Left lung (tissue), 10 donors: ENCODE data around the gene DGLUCY. TPM values are rescaled to one million over a fixed set of nuclear protein-coding genes. Genes with fewer than 3 reads are reported as not detected.

Experiments
- ATAC-seq: fragments of 200-7000 bp; cut with Tn5 transposase; one replicate; pipeline ENCODE4 v1.9.1; 2020; ENCODE audit warnings: moderate library complexity
- DNase-seq, 4 donors: peaks; one replicate each; pipeline ENCODE4 v3.0.0-alpha.2; 2013 to 2020
- H3K27ac ChIP-seq, 2 donors: fragments of 200-600 bp; sonication (generic) in 1 of 2; one replicate each; pipeline versions ENCODE4 v1.5.0 to v1.8.0; 2020 to 2021
- H3K27me3 ChIP-seq, 2 donors: fragments of 200-600 bp; sonication (generic) in 1 of 2; one replicate each; pipeline versions ENCODE4 v1.5.0 to v1.8.0; 2020 to 2021
- H3K36me3 ChIP-seq, 2 donors: fragments of 200-600 bp; sonication (generic) in 1 of 2; one replicate each; pipeline versions ENCODE4 v1.5.0 to v1.8.0; 2020 to 2021
- H3K4me1 ChIP-seq, 2 donors: fragments of 200-600 bp; one replicate each; pipeline ENCODE4 v1.8.0; 2021
- H3K4me3 ChIP-seq, 2 donors: fragments of 200-600 bp; sonication (generic) in 1 of 2; one replicate each; pipeline versions ENCODE4 v1.5.0 to v1.8.0; 2020 to 2021; ENCODE audit warnings: mild to moderate bottlenecking in 1 of 2
- H3K9me3 ChIP-seq, 2 donors: fragments of 200-600 bp; sonication (generic) in 1 of 2; one replicate each; pipeline versions ENCODE4 v1.5.0 to v1.8.0; 2020 to 2021
- intact Hi-C, 2 donors: fragments of 100-400 bp; cut with DNase I; formaldehyde crosslinking; loops; one replicate each; pipeline versions ENCODE4 v1.11.2 to v1.14.2; 2022
- polyA plus RNA-seq, 6 donors: library from polyadenylated mRNA; unstranded; fragments of 120-200 nt; gene quantifications; one replicate each; pipeline ENCODE4 v1.2.1, GENCODE V29; 2013; ENCODE audit not compliant: insufficient read length in 6 of 6
- total RNA-seq, 2 donors: library from RNA; stranded (reverse); fragmentation: NEBNext Ultra II Directional; extraction: Animal tissue kit (Norgen Biotek cat#: 25700); gene quantifications; one replicate each; pipeline ENCODE4 v1.2.1, GENCODE V29; 2021
- TF ChIP-seq, protein P1 (sequence below), 2 donors: fragments of 200-600 bp; sonication (generic) in 1 of 2; IDR thresholded peaks; one replicate each; pipeline versions ENCODE4 v1.5.0 to v1.8.0; 2021; ENCODE audit warnings: antibody characterized with exemption in 2 of 2
- donor health status: DM: no; HTN: yes; CAD: no.
- donor health status: DM: no; HTN: no; CAD: no.

Gene DGLUCY
- total and polyA plus RNA-seq, 8 donors: 56.7 to 77.0 (median 66.1) TPM

DNA sequence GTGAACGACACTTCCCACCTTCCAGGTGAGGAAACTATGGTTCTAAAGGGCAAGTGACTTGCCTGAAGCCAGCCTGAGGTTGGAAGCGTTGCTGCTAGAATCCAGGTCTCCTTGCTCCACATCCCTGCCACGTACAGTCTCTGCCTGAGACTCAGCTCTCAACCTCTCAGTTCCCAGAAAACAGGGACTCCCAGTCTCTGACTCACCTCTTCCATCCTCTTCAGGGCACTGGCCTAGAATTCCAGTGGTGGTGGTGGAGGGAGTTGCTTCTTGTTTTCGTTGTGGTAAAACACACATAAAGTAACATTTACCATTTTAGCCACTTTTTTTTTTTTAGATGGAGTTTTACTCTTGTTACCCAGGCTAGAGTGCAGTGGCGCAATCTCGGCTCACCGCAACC lies 123.3 kb downstream of the DGLUCY start:
- DNase-seq (no peak), ATAC-seq (peak; percentile 51)
- no peaks in the 10 kb centered on the region for H3K9me3 ChIP-seq
- intact Hi-C loops: no loop called here
- H3K4me1 ChIP-seq: peaks cover 1 to 17% of the 10 kb centered on the region in 2 donors
- peaks cover 0 to 15% of the 10 kb centered on the region in 2 donors for H3K36me3 ChIP-seq
- no peak overlapping the region for H3K27ac ChIP-seq
- H3K27me3 ChIP-seq: no peaks in the 10 kb centered on the region
- TF ChIP-seq, protein P1, sequence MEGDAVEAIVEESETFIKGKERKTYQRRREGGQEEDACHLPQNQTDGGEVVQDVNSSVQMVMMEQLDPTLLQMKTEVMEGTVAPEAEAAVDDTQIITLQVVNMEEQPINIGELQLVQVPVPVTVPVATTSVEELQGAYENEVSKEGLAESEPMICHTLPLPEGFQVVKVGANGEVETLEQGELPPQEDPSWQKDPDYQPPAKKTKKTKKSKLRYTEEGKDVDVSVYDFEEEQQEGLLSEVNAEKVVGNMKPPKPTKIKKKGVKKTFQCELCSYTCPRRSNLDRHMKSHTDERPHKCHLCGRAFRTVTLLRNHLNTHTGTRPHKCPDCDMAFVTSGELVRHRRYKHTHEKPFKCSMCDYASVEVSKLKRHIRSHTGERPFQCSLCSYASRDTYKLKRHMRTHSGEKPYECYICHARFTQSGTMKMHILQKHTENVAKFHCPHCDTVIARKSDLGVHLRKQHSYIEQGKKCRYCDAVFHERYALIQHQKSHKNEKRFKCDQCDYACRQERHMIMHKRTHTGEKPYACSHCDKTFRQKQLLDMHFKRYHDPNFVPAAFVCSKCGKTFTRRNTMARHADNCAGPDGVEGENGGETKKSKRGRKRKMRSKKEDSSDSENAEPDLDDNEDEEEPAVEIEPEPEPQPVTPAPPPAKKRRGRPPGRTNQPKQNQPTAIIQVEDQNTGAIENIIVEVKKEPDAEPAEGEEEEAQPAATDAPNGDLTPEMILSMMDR (IDR thresholded peaks at IDR 0.05): no peak
- H3K4me3 ChIP-seq: no peak overlapping the region

DNA sequence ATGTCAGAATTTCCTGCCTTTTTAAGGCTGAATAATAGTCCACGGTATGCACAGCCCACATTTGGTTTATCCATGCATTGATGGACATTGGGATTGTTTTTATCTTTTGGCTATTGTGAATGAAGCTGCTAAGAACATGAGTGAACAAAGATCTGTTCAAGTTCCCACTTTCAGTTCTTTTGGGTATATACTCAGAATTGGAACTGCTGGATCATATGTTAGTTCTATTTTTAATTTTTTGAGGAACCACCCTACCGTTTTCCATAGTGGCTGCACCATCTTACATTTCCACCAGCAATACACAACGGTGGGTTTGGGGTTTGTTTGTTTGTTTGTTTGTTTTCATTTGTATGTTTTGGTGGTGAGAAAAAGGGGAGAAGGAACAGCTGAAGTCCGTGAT lies 124.2 kb downstream of the DGLUCY start:
- Histone ChIP-seq H3K9me3 (no peaks in the 10 kb centered on the region), H3K4me1 (peaks cover under 1 to 17% of the 10 kb centered on the region in 2 donors), H3K27ac (no peak overlapping the region), H3K27me3 (no peaks in the 10 kb centered on the region), H3K36me3 (peaks cover 0 to 15% of the 10 kb centered on the region in 2 donors), H3K4me3 (no peak overlapping the region)
- DNase-seq: no peak
- ATAC-seq: no peak
- intact Hi-C loops: no loop called here
- TF ChIP-seq, protein P1 (IDR thresholded peaks at IDR 0.05): no peak

DNA sequence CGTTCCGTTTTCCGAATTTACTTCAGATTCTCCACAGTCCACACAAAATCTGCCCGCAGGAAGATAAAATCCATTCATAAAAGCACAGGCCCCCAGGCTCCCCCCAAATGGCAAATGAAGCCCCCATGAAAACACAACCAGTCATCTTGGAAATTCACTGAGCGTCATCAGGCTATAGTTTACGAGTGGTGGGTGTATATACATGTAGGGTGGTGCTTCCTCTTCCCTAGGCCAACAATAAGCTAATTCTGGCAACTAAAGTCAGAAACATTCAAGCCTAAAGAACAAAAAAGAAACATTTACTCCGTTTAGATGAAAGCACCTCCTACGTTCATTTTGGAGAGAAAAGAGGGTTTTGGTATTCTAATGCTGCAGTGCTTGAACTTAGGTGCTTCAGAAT lies 124.8 kb downstream of the DGLUCY start:
- Histone ChIP-seq H3K4me3 (no peak overlapping the region), H3K36me3 (peaks cover 0 to 13% of the 10 kb centered on the region in 2 donors), H3K9me3 (no peaks in the 10 kb centered on the region), H3K4me1 (peaks cover 6 to 22% of the 10 kb centered on the region in 2 donors), H3K27ac (no peak overlapping the region), H3K27me3 (no peaks in the 10 kb centered on the region)
- no peak for DNase-seq
- TF ChIP-seq, protein P1 (IDR thresholded peaks at IDR 0.05): no peak
- ATAC-seq: no peak
- intact Hi-C loops: no loop called here

DNA sequence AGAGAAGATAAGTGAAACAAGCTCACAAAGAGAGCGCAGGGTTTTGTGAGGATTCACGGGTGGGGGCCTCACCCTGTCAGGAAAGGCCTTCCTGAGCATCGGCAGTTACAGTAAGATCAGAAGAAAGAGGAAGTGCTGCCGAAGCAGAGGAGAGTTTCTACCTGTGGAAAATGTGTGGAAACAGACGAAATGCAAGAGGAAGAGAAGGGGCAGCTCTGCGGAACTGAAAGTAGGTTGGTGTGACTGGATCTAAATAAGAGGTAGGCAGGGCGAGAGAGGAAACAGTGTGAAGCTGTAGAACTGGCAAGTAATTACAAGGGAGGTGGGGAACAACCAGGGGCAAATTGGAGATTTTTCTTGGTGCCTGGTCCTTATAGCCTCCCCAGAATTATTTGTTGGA lies 128.0 kb downstream of the DGLUCY start:
- Histone ChIP-seq H3K4me3 (no peak overlapping the region), H3K9me3 (no peaks in the 10 kb centered on the region), H3K36me3 (no peaks in the 10 kb centered on the region), H3K27me3 (no peaks in the 10 kb centered on the region), H3K4me1 (peaks cover 7 to 40% of the 10 kb centered on the region in 2 donors), H3K27ac (peak overlapping the region in 1 of 2 donors; percentile 55)
- DNase-seq (no peak), ATAC-seq (no peak)
- intact Hi-C loops: no loop called here
- TF ChIP-seq, protein P1 (IDR thresholded peaks at IDR 0.05): no peak

DNA sequence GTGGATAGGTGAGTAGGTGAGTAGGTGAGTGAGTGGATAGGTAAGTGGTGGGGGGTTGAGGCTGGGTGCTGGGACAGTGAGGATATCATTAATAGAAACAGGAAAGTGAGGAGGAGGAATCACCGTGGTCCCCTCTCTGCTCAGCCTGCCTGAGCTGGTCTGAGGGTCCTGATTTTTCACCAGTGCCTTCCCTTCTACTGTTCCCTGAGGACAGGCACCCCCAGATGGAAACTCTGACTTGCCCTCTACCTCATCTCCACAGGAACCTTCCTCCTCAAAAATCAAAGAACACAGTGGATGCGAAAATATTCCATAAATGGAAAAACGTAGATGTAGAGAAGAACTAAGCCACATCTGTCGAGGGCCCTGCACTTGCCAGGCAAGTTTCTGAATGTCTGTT lies 128.8 kb downstream of the DGLUCY start:
- Histone ChIP-seq H3K4me3 (peak overlapping the region in 1 of 2 donors; percentile 8), H3K36me3 (no peaks in the 10 kb centered on the region), H3K27me3 (no peaks in the 10 kb centered on the region), H3K9me3 (no peaks in the 10 kb centered on the region), H3K4me1 (peaks cover 7 to 40% of the 10 kb centered on the region in 2 donors), H3K27ac (peak overlapping the region in 1 of 2 donors; percentile 55)
- ATAC-seq: no peak
- DNase-seq: no peak
- TF ChIP-seq, protein P1 (IDR thresholded peaks at IDR 0.05): no peak
- intact Hi-C loops: no loop called here
